ENCODE data around the gene CCDC170.

DNA sequence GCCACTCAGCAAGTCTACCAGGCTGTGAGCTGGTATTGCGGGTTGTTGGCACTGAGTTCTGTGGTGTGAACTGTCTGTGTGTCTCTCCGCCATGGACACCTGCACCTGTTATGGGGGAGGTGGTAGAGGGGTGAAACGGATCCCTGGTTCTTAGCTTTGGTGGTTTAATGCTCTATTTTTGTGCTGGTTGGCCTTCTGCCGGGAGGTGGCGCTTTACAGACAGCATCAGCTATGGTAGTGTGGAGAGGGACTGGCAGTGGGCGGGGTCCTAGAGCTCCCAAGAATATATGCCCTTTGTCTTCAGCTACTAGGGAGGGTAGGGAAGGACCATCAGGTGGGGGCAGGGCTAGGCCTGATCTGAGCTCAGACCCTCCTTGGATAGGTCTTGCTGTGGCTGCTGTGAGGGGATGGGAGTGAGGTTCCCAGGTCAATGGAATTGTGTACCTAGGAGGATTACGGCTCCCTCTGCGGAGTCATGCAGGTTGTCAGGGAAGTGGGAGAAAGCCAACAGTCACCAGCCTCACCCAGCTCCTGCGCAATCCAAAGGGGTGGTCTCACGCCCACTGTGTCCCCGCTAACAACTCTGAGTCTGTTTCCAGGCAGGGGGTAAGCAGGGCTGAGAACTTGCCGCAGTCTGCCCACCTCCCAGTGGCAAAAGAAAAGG lies 154.3 kb downstream of the CCDC170 start:
- no peak for TF ChIP-seq POLR2A (IDR thresholded peaks at IDR 0.05)
- TF ChIP-seq, protein P1, sequence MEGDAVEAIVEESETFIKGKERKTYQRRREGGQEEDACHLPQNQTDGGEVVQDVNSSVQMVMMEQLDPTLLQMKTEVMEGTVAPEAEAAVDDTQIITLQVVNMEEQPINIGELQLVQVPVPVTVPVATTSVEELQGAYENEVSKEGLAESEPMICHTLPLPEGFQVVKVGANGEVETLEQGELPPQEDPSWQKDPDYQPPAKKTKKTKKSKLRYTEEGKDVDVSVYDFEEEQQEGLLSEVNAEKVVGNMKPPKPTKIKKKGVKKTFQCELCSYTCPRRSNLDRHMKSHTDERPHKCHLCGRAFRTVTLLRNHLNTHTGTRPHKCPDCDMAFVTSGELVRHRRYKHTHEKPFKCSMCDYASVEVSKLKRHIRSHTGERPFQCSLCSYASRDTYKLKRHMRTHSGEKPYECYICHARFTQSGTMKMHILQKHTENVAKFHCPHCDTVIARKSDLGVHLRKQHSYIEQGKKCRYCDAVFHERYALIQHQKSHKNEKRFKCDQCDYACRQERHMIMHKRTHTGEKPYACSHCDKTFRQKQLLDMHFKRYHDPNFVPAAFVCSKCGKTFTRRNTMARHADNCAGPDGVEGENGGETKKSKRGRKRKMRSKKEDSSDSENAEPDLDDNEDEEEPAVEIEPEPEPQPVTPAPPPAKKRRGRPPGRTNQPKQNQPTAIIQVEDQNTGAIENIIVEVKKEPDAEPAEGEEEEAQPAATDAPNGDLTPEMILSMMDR (IDR thresholded peaks at IDR 0.05): no peak
- no peak for TF ChIP-seq EP300 (IDR thresholded peaks at IDR 0.05; ENCODE audit: low read depth)
